Stimulated activated CD4-positive, alpha-beta T cell treated with anti-CD3 and anti-CD28 coated beads, Interleukin-15, amount 100 ng/mL, for 1 hour (primary cell): ENCODE results near the gene CTCFL.

Source experiments
- DNase-seq, 2 donors: peaks; one replicate each; pipeline ENCODE4 v3.0.0-alpha.2; 2020; ENCODE audit warnings: low read depth in 1 of 2, low spot score in 1 of 2

Gene CTCFL

GRCh38 chr20:57560554-57561355 is 35.8 kb upstream of the CTCFL start, which contains the start of gene PCK1:
Gene PCK1, plus strand, starts transcription at chr20:57561110. Its CDS starts 302 bp downstream, at chr20:57561412.
- no peak for DNase-seq

- no peak for DNase-seq
These were observed 35.0 kb upstream of the CTCFL start for GRCh38 chr20:57559658-57560553.

GRCh38 chr20:57559289-57559634 is 34.3 kb upstream of the CTCFL start:
- DNase-seq, result no peak

- DNase-seq, result no peak
These were observed 33.8 kb upstream of the CTCFL start for GRCh38 chr20:57558614-57559288.

GRCh38 chr20:57557926-57558613 is 33.1 kb upstream of the CTCFL start:
- no peak for DNase-seq

- DNase-seq, result no peak
These were observed 32.0 kb upstream of the CTCFL start for GRCh38 chr20:57556980-57557274.

- DNase-seq, result no peak
These were observed 30.7 kb upstream of the CTCFL start for GRCh38 chr20:57555457-57556184.

- no peak for DNase-seq
These were observed 28.6 kb upstream of the CTCFL start for GRCh38 chr20:57553376-57554018.

- no peak for DNase-seq
These were observed 27.5 kb upstream of the CTCFL start for GRCh38 chr20:57552471-57552870.

- DNase-seq, result no peak
These were observed 23.5 kb upstream of the CTCFL start for GRCh38 chr20:57548177-57549058.

- DNase-seq, result no peak
These were observed 22.2 kb upstream of the CTCFL start for GRCh38 chr20:57546956-57547649.

- no peak for DNase-seq
These were observed 21.2 kb upstream of the CTCFL start for GRCh38 chr20:57545927-57546662.

GRCh38 chr20:57544838-57545564 is 20.1 kb upstream of the CTCFL start:
- no peak for DNase-seq

GRCh38 chr20:57543754-57544153 is 18.8 kb upstream of the CTCFL start:
- no peak for DNase-seq

GRCh38 chr20:57540890-57541580 is 16.1 kb upstream of the CTCFL start:
- no peak for DNase-seq

- DNase-seq, result no peak
These were observed 14.9 kb upstream of the CTCFL start for GRCh38 chr20:57539889-57540288.

- DNase-seq, result no peak
These were observed 12.9 kb upstream of the CTCFL start for GRCh38 chr20:57537822-57538221.
